ENCODE results near the gene GDAP1L1. TPM values are rescaled to one million over a fixed set of nuclear protein-coding genes. Genes with fewer than 3 reads are reported as not detected.
"Not testable (repeated sequence)": the region's sequence is repeated elsewhere in the genome, so short reads cannot be mapped to it uniquely, and the experiment has no call there.

Gene GDAP1L1
- polyA plus RNA-seq, 1 donor: 0.53 TPM

GRCh38 chr20:44255942-44256341 lies 8.8 kb downstream of the GDAP1L1 start:
- no peak for DNase-seq

- DNase-seq: no peak
These were observed 9.9 kb downstream of the GDAP1L1 start for GRCh38 chr20:44256961-44257360.

- no peak for DNase-seq
These were observed 11.2 kb downstream of the GDAP1L1 start for GRCh38 chr20:44258226-44258890.

- DNase-seq: no peak
These were observed 17.2 kb downstream of the GDAP1L1 start for GRCh38 chr20:44264287-44264686.

GRCh38 chr20:44268802-44269201 lies 21.7 kb downstream of the GDAP1L1 start:
- DNase-seq: no peak

- no peak for DNase-seq
These were observed 25.0 kb downstream of the GDAP1L1 start for GRCh38 chr20:44271915-44272663.

- no peak for DNase-seq
These were observed 26.4 kb downstream of the GDAP1L1 start for GRCh38 chr20:44273231-44274215.

GRCh38 chr20:44274303-44275017 lies 27.4 kb downstream of the GDAP1L1 start:
- no peak for DNase-seq

GRCh38 chr20:44279228-44279627 lies 32.1 kb downstream of the GDAP1L1 start:
- DNase-seq: no peak

GRCh38 chr20:44280387-44280786 lies 33.3 kb downstream of the GDAP1L1 start:
- DNase-seq: no peak

GRCh38 chr20:44282192-44282591 lies 35.1 kb downstream of the GDAP1L1 start:
- no peak for DNase-seq

GRCh38 chr20:44284032-44284431 lies 36.9 kb downstream of the GDAP1L1 start:
- no peak for DNase-seq

GRCh38 chr20:44287272-44288097 lies 40.4 kb downstream of the GDAP1L1 start:
- DNase-seq: no peak

- no peak for DNase-seq
These were observed 41.1 kb downstream of the GDAP1L1 start for GRCh38 chr20:44288252-44288651.

GRCh38 chr20:44291754-44292153 lies 44.6 kb downstream of the GDAP1L1 start:
- DNase-seq: no peak

- DNase-seq: no peak
These were observed 48.9 kb downstream of the GDAP1L1 start for GRCh38 chr20:44296011-44296410.

- DNase-seq: no peak
These were observed 50.6 kb downstream of the GDAP1L1 start for GRCh38 chr20:44297721-44298120.

GRCh38 chr20:44299011-44299535 lies 52.0 kb downstream of the GDAP1L1 start:
- DNase-seq: not testable (repeated sequence)

GRCh38 chr20:44301285-44301684 lies 54.2 kb downstream of the GDAP1L1 start:
- DNase-seq: no peak

- no peak for DNase-seq
These were observed 55.0 kb downstream of the GDAP1L1 start for GRCh38 chr20:44302026-44302669.

Measured in left kidney (tissue), 2 donors.